Right cardiac atrium (tissue), 5 donors: ENCODE data around the gene GOLGA5. TPM values are rescaled to one million over a fixed set of nuclear protein-coding genes. Genes with fewer than 3 reads are reported as not detected.

Experiments used
- ATAC-seq, 2 donors: fragments of 200-7000 bp; cut with Tn5 transposase; one replicate each; pipeline versions ENCODE4 v1.8.0 to v1.9.1; 2020; ENCODE audit warnings: moderate library complexity in 2 of 2, mild to moderate bottlenecking in 1 of 2
- DNase-seq, 3 donors: peaks; one replicate each; pipeline ENCODE4 v3.0.0-alpha.2; 2020
- H3K27ac ChIP-seq: one replicate; pipeline ENCODE4 v1.5.1; 2013; ENCODE audit warnings: mild to moderate bottlenecking, low read length, control low read depth, moderate library complexity
- H3K27me3 ChIP-seq: one replicate; pipeline ENCODE4 v1.6.1; 2013; ENCODE audit not compliant: control insufficient read depth, insufficient read depth
- H3K4me1 ChIP-seq: one replicate; pipeline ENCODE4 v1.6.1; 2013; ENCODE audit warnings: low read length; ENCODE audit not compliant: control insufficient read depth, insufficient read depth
- H3K4me3 ChIP-seq: one replicate; pipeline ENCODE4 v1.5.1; 2013; ENCODE audit warnings: low read length, control low read depth
- H3K9me3 ChIP-seq: one replicate; pipeline ENCODE4 v1.6.1; 2013; ENCODE audit warnings: low read length; ENCODE audit not compliant: control insufficient read depth
- WGBS: extraction: QIAGEN DNeasy Blood & Tissue Kit; methylation state at CpG from one replicate; pipeline ENCODE4 v1.1.7; 2013; 5-methylcytosine and 5-hydroxymethylcytosine counted together
- intact Hi-C, 4 donors: fragments of 100-400 bp; cut with DNase I; formaldehyde crosslinking; loops; one replicate each; pipeline versions ENCODE4 v1.11.0 to v1.14.0; 2022 to 2023
- polyA plus RNA-seq: library from polyadenylated mRNA; stranded (reverse); fragments of 200-250 nt; gene quantifications from one replicate; pipeline ENCODE4 v1.2.3, GENCODE V29; 2013
- total RNA-seq, 4 donors: library from RNA; stranded (reverse); fragmentation: NEBNext Ultra II Directional; extraction: Animal tissue kit (Norgen Biotek cat#: 25700); gene quantifications; one replicate each; pipeline ENCODE4 v1.2.1, GENCODE V29; 2021
- donor health status: healthy with polysubstance abuse.
- donor health status: DM: no; HTN: yes; CAD: no.
- donor health status: DM: no; HTN: no; CAD: no.
- donor health status: DM: no; HTN: yes; CAD: no; lungs with severe emphysema.
- donor health status: DM: yes; HTN: yes; CAD: no.

GOLGA5 gene
- total and polyA plus RNA-seq, 5 donors: 21.0 to 26.7 (median 24.4) TPM

DNA sequence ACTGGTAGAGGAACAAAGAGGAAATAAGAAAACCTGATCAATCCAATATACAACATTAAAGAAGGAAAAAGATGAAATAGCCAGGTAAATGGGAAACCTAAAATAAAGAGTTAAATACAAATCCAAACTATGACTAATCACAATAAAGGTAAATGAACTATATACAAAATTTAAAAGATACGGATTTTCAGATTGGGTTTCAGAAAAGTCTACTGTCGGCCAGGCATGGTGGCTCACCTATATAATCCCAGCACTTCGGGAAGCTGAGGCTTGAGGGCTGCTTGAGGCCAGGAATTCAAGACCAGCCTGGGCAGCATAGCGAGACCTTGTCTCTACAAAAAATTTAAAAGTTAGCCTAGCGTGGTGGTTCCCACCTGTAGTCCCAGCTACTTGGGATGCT lies 89.0 kb downstream of the GOLGA5 start:
- H3K27ac ChIP-seq: no peak overlapping the region
- WGBS: 94% methylated on average over 5 of the region's 5 CpGs
- intact Hi-C loops: loop anchor here in 2 of 4 donors (5.0 to 10.0 kb wide), 2 partner anchors 259 to 262 kb away; no protein-coding TSS in a partner anchor
- peaks cover 3% of the 10 kb centered on the region for H3K4me1 ChIP-seq
- ATAC-seq (no peak), DNase-seq (no peak)
- H3K9me3 ChIP-seq: no peaks in the 10 kb centered on the region
- no peaks in the 10 kb centered on the region for H3K27me3 ChIP-seq
- no peak overlapping the region for H3K4me3 ChIP-seq

DNA sequence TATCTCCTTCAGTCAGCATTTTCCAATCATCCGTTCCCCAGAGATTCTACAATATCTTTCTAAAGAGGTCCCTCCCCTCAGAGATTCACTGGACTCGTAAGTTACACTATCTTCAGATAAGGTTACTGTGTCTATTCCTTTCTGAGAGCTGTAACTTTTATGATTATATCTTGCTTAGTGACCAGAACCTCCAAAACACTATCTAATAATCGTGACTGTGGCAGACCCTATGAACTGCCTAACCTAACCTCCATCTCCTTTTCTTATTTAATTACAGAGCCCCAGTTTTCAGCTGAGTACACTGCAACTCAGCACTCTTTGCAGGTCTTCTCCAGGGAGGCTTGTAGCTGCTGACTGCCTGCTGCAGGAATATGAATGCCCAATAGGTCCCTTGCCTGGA lies 90.3 kb downstream of the GOLGA5 start:
- ATAC-seq: no peak
- no peak overlapping the region for H3K4me3 ChIP-seq
- no peak overlapping the region for H3K27ac ChIP-seq
- DNase-seq: no peak
- intact Hi-C loops: loop anchor here in 2 of 4 donors (5.0 to 10.0 kb wide), 2 partner anchors 258 to 260 kb away; no protein-coding TSS in a partner anchor
- no peaks in the 10 kb centered on the region for H3K9me3 ChIP-seq
- 29% methylated on average over 3 of the region's 3 CpGs for WGBS
- no peaks in the 10 kb centered on the region for H3K27me3 ChIP-seq
- H3K4me1 ChIP-seq: no peaks in the 10 kb centered on the region

DNA sequence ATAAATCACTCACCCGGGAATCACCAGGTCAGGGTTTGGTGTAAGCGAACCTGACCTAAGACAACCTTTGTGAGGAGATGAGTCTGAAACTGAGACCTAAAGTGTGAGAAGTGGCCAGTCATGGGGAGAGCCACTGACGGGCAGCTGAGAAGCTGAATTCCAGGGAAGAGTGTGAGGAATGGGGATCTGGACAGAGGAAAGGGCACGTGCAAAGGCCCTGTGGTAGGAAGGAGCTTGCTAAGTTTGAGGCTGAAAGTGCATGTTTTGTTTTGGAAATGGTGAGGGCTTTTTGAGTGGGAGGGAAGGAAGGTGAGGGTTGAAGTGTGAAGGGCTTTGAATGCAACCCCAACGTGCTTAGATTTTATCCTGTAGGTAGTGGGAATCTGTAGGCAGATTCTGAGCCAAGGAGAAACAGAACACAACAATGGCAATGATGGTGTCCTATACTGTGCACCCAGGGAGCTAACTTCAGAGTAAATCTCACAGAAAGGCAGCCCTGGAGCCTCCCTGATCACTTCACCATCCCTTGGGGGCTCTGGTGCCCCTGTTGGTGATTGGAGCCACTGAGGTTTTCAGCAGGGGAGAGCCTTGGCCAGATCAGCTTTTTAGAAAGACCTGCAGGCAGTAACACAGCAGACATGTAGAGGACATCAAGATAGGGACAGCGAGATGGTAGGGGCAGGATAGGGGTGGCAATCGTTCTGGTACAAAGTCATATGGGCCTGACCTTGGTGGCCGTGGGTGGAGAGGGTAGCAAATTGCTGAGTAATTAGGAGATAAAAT lies 91.4 kb downstream of the GOLGA5 start:
- H3K9me3 ChIP-seq: no peaks in the 10 kb centered on the region
- intact Hi-C loops: loop anchor here in 1 of 4 donors (10.0 kb wide), 1 partner anchor 259 kb away; no protein-coding TSS in a partner anchor
- H3K4me3 ChIP-seq: no peak overlapping the region
- 67% methylated on average over 8 of the region's 8 CpGs for WGBS
- no peaks in the 10 kb centered on the region for H3K4me1 ChIP-seq
- ATAC-seq: no peak
- no peak overlapping the region for H3K27ac ChIP-seq
- H3K27me3 ChIP-seq: no peaks in the 10 kb centered on the region
- DNase-seq: no peak

DNA sequence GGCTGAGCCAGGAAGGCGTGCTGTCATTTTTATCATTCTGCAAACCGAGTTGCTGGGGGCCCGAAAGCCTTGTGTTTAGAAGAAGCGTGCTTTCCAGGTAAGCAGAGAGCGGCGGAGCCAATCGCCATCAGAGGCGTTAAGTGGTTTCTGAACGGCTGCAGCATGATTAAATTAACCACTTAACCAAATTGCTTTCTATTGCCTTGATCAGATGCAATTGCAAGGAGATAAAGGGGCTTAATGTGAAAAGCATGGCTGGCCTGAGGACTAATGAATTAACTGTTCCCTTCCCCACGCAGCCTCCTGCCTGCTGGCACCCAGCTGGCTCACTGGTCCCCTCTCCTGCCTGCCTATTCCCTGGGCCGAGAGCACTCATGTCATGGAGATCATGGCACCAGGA lies 92.2 kb downstream of the GOLGA5 start:
- intact Hi-C loops: loop anchor here in 1 of 4 donors (10.0 kb wide), 1 partner anchor 258 kb away; no protein-coding TSS in a partner anchor
- no peaks in the 10 kb centered on the region for H3K27me3 ChIP-seq
- no peaks in the 10 kb centered on the region for H3K9me3 ChIP-seq
- no peak for DNase-seq
- H3K27ac ChIP-seq: no peak overlapping the region
- WGBS: 64% methylated on average over 11 of the region's 11 CpGs
- H3K4me3 ChIP-seq: no peak overlapping the region
- H3K4me1 ChIP-seq: no peaks in the 10 kb centered on the region
- no peak for ATAC-seq

DNA sequence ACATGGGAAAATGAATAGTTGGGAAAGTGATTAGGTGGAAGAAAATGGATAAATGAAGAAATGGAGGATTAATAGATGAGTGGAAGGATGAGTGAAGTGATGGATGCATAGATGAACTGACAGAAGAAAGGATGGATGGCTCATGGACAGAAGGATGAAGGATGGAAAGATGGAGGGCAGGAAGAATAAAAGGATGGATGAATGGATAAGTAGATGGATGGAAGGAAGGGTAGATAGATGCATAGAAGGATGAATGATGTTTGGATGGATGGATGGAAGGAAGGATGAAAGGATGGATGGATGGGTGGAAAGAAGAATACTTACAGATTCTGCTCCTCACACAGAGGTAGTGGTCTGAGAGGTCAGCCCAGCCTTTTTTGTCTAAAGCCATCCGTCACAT lies 93.1 kb downstream of the GOLGA5 start:
- Histone ChIP-seq H3K27me3 (no peaks in the 10 kb centered on the region), H3K4me3 (no peak overlapping the region), H3K4me1 (no peaks in the 10 kb centered on the region), H3K9me3 (no peaks in the 10 kb centered on the region), H3K27ac (no peak overlapping the region)
- intact Hi-C loops: loop anchor here in 1 of 4 donors (10.0 kb wide), 1 partner anchor 258 kb away; no protein-coding TSS in a partner anchor
- WGBS: 83% methylated on average over 1 of the region's 1 CpG
- DNase-seq: no peak
- ATAC-seq: no peak

DNA sequence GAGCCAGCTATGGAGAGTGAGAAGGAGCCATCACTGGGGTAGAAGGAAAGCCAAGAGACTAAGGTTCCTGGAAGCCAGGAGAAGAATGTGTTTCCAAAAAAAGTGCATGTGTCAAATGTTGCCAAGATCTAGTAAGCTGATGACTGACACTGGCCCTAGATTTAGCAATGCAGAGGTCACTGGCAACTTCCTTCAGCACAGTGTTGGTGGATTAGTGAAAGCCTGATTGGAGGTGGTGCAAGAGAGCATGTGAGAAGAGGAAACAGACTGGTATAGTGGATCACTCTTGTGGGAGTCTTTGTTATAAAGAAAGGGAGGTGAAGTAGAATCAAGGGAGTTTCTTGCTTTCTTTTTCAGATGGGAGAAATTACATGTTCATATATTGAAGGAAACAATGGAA lies 94.8 kb downstream of the GOLGA5 start:
- Histone ChIP-seq H3K4me1 (no peaks in the 10 kb centered on the region), H3K9me3 (no peaks in the 10 kb centered on the region), H3K27ac (no peak overlapping the region), H3K4me3 (no peak overlapping the region), H3K27me3 (no peaks in the 10 kb centered on the region)
- no peak for ATAC-seq
- intact Hi-C loops: loop anchor here in 1 of 4 donors (10.0 kb wide), 1 partner anchor 256 kb away; no protein-coding TSS in a partner anchor
- DNase-seq: no peak

Other genes starting within 250 kb of the GOLGA5 start
- 10 to 100 TPM; 71.9 to 92.5 (median 89.2) TPM for gene LGMN, start 45.7 kb upstream of the GOLGA5 start, total RNA-seq
- gene LGMN, start 45.7 kb upstream of the GOLGA5 start, polyA plus RNA-seq: 56.2 TPM
- not detected for gene CHGA, start 128.8 kb downstream of the GOLGA5 start, total RNA-seq
- gene CHGA, start 128.8 kb downstream of the GOLGA5 start, polyA plus RNA-seq: 0.16 TPM